Breast epithelium (tissue), 4 donors: Measurements from ENCODE around the gene SLIT1. TPM values are rescaled to one million over a fixed set of nuclear protein-coding genes. Genes with fewer than 3 reads are reported as not detected.
"Not testable (repeated sequence)": the region's sequence is repeated elsewhere in the genome, so short reads cannot be mapped to it uniquely, and the experiment has no call there.

ENCODE experiments used
- DNase-seq, 2 donors: peaks; one replicate each; pipeline ENCODE4 v3.0.0-alpha.2; 2019; ENCODE audit warnings: low spot score in 2 of 2
- H3K27ac ChIP-seq, 2 donors: fragments of 200-600 bp; sonication (generic) in 1 of 2; one replicate each; pipeline ENCODE4 v1.5.1; 2016 to 2019; ENCODE audit warnings: mild to moderate bottlenecking in 1 of 2
- H3K27me3 ChIP-seq, 2 donors: fragments of 200-600 bp; sonication (generic) in 1 of 2; one replicate each; pipeline versions ENCODE4 v1.5.1 to v1.6.0; 2017 to 2019; ENCODE audit warnings: control low read depth in 1 of 2, mild to moderate bottlenecking in 1 of 2
- H3K36me3 ChIP-seq: fragments of 200-600 bp; one replicate; pipeline ENCODE4 v1.5.1; 2019
- H3K4me1 ChIP-seq, 2 donors: fragments of 200-600 bp; sonication (generic); one replicate each; pipeline ENCODE4 v1.5.1; 2016 to 2019; ENCODE audit warnings: control low read depth in 1 of 2
- H3K4me3 ChIP-seq, 3 donors: fragments of 200-600 bp; sonication (generic); 1 replicate in 2 of 3; 2 replicates in 1 of 3; pipeline ENCODE4 v1.5.1; 2016 to 2019; ENCODE audit warnings: mild to moderate bottlenecking in 3 of 3, moderate library complexity in 2 of 3
- H3K9me3 ChIP-seq, 2 donors: fragments of 200-600 bp; sonication (generic) in 1 of 2; one replicate each; pipeline ENCODE4 v1.5.1; 2016 to 2019; ENCODE audit warnings: control low read depth in 1 of 2
- POLR2A ChIP-seq: fragments of 450-650 bp; IDR thresholded peaks from one replicate; pipeline ENCODE4 v1.6.1; 2016; ENCODE audit warnings: antibody characterized with exemption, mild to moderate bottlenecking, moderate library complexity
- POLR2AphosphoS5 ChIP-seq, 3 donors: sonication (generic); formaldehyde crosslinking; IDR thresholded peaks; one replicate each; pipeline ENCODE4 v1.6.1; 2017; ENCODE audit warnings: antibody characterized with exemption in 3 of 3
- intact Hi-C: fragments of 100-400 bp; cut with DNase I; formaldehyde crosslinking; loops from one replicate; pipeline ENCODE4 v1.15.1; 2023; ENCODE audit warnings: low total_unique reads
- total RNA-seq, 3 donors: library from RNA; depleted of rRNA; stranded (reverse); fragments of >200 nt; gene quantifications; one replicate each; pipeline ENCODE4 v1.1.0, GENCODE V29; 2016
- TF ChIP-seq, protein P1 (sequence below), 3 donors: fragments of 450-650 bp; IDR thresholded peaks; one replicate each; pipeline ENCODE4 v1.5.1; 2016 to 2017; ENCODE audit warnings: antibody characterized with exemption in 3 of 3, mild to moderate bottlenecking in 3 of 3, moderate library complexity in 3 of 3

Gene SLIT1
- total RNA-seq, 3 donors from 2014 or later: under 0.01 to 0.44 (median 0.16) TPM

DNA sequence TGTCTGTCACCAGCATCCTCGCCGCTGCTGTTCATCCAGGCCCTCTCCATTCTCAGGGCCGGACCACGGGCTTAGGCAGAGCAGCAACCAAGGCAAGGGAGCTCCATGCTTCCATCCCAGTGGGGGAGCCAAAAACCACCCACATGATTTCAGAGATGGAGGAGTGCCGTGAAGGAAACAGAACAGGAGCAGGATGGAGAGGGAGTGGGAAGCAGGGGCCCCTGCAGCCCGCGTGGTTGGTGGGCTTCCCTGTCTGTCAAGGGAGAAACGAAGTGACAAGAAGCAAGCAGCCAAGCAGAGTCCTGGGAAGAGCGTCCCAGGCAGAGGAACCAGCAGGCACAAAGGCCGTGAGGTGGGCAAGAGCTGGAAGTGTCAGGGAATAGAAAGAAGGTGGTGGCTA, 95.7 kb downstream of the SLIT1 start:
- no peak for DNase-seq
- no peak for TF ChIP-seq POLR2A
- no peak for TF ChIP-seq POLR2AphosphoS5 (IDR thresholded peaks at IDR 0.05)
- TF ChIP-seq, protein P1, sequence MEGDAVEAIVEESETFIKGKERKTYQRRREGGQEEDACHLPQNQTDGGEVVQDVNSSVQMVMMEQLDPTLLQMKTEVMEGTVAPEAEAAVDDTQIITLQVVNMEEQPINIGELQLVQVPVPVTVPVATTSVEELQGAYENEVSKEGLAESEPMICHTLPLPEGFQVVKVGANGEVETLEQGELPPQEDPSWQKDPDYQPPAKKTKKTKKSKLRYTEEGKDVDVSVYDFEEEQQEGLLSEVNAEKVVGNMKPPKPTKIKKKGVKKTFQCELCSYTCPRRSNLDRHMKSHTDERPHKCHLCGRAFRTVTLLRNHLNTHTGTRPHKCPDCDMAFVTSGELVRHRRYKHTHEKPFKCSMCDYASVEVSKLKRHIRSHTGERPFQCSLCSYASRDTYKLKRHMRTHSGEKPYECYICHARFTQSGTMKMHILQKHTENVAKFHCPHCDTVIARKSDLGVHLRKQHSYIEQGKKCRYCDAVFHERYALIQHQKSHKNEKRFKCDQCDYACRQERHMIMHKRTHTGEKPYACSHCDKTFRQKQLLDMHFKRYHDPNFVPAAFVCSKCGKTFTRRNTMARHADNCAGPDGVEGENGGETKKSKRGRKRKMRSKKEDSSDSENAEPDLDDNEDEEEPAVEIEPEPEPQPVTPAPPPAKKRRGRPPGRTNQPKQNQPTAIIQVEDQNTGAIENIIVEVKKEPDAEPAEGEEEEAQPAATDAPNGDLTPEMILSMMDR (IDR thresholded peaks at IDR 0.05): no peak
- no peaks in the 10 kb centered on the region for H3K9me3 ChIP-seq
- no peak overlapping the region for H3K4me3 ChIP-seq
- no peak overlapping the region for H3K27ac ChIP-seq
- no peaks in the 10 kb centered on the region for H3K4me1 ChIP-seq
- intact Hi-C loops: no loop called here
- H3K36me3 ChIP-seq: no peaks in the 10 kb centered on the region
- peaks cover 0 to 8% of the 10 kb centered on the region in 2 donors for H3K27me3 ChIP-seq

DNA sequence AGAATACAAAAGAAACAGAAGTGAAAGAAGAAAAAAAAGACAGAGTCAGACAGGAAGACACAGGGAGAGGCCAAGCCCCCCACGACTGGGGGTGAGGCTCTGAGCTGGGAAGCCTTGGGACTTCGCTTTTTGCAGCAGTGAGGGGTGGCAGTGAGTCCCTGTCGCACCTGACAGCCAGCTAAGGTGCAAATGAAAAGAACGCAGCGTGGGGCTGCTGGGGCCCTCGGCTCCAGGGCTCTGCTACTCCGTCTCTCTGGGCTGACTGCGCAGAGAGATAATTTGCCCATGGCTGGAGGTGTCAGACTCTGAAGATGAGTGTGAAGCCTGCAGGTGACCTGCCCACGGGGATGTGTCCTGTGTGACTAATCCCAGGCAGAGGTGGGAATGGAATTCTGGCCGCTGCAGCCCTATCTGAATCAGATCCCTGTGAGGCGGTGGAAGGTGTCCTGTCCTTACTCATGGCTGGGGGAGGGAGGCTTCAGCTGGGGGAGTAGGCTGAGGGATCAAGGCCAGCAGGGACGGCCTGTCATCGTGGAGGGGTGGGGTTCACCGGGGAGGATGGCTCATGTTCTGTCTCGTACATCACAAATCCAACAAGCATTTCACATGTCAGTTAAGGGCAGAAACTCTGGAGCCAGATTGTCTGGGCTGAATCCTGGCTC, 96.4 kb downstream of the SLIT1 start:
- no peak overlapping the region for H3K27ac ChIP-seq
- H3K4me3 ChIP-seq: no peak overlapping the region
- TF ChIP-seq POLR2A: no peak
- TF ChIP-seq POLR2AphosphoS5 (IDR thresholded peaks at IDR 0.05): no peak
- TF ChIP-seq, protein P1 (IDR thresholded peaks at IDR 0.05): no peak
- intact Hi-C loops: no loop called here
- no peaks in the 10 kb centered on the region for H3K36me3 ChIP-seq
- no peaks in the 10 kb centered on the region for H3K4me1 ChIP-seq
- DNase-seq: no peak
- peaks cover 0 to 8% of the 10 kb centered on the region in 2 donors for H3K27me3 ChIP-seq
- no peaks in the 10 kb centered on the region for H3K9me3 ChIP-seq

DNA sequence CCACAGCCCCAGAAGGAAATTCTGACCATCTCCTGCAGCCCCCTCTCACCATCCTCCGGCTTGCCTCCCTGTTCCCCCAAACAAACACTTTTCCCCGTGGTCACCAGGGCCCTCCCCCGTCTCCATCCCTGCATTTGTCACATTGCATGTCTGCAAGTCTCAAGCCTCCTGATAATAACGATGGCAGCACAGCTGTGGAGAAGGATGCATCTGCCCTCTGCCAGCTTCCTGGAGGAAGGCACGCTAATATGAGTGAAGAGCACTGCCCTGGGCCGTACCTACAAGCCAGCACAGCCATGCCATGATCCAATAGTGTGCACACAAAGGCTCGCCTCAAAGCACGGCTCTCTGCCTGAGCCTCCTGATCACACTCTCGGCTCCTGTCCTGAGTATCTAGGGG, 98.5 kb downstream of the SLIT1 start:
- intact Hi-C loops: no loop called here
- Histone ChIP-seq H3K9me3 (no peaks in the 10 kb centered on the region), H3K27me3 (peaks cover 0 to 8% of the 10 kb centered on the region in 2 donors), H3K4me1 (no peaks in the 10 kb centered on the region), H3K36me3 (no peaks in the 10 kb centered on the region), H3K27ac (no peak overlapping the region), H3K4me3 (no peak overlapping the region)
- no peak for DNase-seq
- TF ChIP-seq POLR2A: no peak
- TF ChIP-seq, protein P1 (IDR thresholded peaks at IDR 0.05): no peak
- TF ChIP-seq POLR2AphosphoS5 (IDR thresholded peaks at IDR 0.05): no peak

DNA sequence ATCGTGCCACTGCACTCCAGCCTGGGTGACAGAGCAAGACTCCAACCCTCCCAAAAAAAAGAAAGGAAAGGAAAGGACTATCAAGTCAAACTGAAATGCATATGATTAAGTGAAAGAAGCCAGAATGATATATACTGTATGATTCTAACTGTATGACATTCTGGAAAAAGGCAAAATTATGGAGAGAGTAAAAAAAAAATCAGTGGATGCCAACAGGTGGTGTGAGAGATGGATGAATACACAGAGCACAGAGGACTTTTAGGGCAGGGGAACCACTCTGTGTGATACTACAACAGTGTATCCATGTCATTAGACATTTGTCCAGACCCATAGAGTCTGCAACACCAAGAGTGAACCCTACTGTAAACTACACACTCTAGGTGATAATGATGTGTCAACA, 99.2 kb downstream of the SLIT1 start:
- H3K27me3 ChIP-seq: peaks cover 0 to 8% of the 10 kb centered on the region in 2 donors
- no peak overlapping the region for H3K4me3 ChIP-seq
- no peak for DNase-seq
- intact Hi-C loops: no loop called here
- TF ChIP-seq POLR2AphosphoS5 (IDR thresholded peaks at IDR 0.05) (no peak), POLR2A (no peak)
- TF ChIP-seq, protein P1 (IDR thresholded peaks at IDR 0.05): no peak
- no peaks in the 10 kb centered on the region for H3K4me1 ChIP-seq
- no peak overlapping the region for H3K27ac ChIP-seq
- no peaks in the 10 kb centered on the region for H3K36me3 ChIP-seq
- H3K9me3 ChIP-seq: no peaks in the 10 kb centered on the region

DNA sequence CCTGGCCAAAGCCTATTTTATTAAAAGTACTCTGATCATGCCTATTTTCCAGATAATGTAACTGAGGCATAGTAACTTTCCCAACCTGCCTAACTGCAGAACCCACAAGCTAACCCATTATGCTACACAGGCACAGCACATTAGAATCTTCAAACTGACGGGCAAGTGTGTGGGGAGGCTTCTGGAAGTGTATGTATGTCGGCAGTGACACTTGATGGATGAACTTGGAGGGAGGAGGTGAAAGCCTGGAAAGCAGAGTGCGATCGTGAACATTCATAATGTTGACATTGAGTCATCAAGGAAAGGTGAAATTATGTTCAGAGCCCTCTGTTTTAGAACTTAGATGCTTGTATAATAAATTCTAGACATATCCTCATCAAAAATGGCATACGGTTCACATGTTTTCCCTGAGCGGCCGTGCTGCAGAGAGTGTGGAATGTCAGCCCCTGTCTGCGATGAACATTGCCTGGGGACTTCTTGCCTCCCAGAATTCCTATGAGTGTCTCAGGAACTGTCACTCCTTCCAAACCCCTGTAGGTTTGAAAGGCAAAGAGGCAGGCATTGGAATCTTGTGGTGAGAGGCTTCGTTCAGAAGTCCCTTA, 102.4 kb downstream of the SLIT1 start:
- Histone ChIP-seq H3K4me1 (no peaks in the 10 kb centered on the region), H3K9me3 (no peaks in the 10 kb centered on the region), H3K4me3 (no peak overlapping the region), H3K36me3 (no peaks in the 10 kb centered on the region), H3K27me3 (no peaks in the 10 kb centered on the region), H3K27ac (no peak overlapping the region)
- intact Hi-C loops: no loop called here
- TF ChIP-seq, protein P1 (IDR thresholded peaks at IDR 0.05): no peak
- TF ChIP-seq POLR2AphosphoS5 (IDR thresholded peaks at IDR 0.05) (no peak), POLR2A (no peak)
- no peak for DNase-seq

DNA sequence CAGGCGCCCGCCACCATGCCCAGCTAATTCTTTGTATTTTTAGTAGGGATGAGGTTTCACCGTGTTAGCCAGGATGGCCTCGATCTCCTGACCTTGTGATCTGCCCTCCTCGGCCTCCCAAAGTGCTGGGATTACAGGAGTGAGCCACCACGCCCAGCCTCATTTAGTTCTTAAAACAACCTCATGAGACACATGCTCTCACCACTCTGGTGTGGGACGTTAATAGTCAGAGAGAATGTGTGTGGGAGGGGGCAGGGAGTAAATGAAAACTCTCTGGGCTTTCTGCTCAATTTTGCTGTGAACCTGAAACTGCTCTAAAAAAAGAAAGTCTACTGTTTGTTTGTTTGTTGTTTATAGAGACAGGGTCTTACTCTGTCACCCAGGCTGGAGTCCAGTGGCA, 103.2 kb downstream of the SLIT1 start:
- H3K9me3 ChIP-seq, DNase-seq, H3K27ac ChIP-seq, intact Hi-C loops, H3K4me1 ChIP-seq, H3K27me3 ChIP-seq, H3K36me3 ChIP-seq, H3K4me3 ChIP-seq: not testable (repeated sequence)
